Upper lobe of left lung (tissue), 6 donors: Measurements from ENCODE around the gene CD247. TPM values are rescaled to one million over a fixed set of nuclear protein-coding genes. Genes with fewer than 3 reads are reported as not detected.

ENCODE experiments used
- ATAC-seq, 2 donors: fragments of 200-7000 bp; cut with Tn5 transposase; one replicate each; pipeline ENCODE4 v1.9.1; 2022; ENCODE audit warnings: mild to moderate bottlenecking in 2 of 2, moderate library complexity in 2 of 2; ENCODE audit not compliant: low FRiP score in 2 of 2
- DNase-seq, 2 donors: peaks; one replicate each; pipeline ENCODE4 v3.0.0-alpha.2; 2019 to 2020
- H3K27ac ChIP-seq, 4 donors: fragments of 200-600 bp; sonication (generic); one replicate each; pipeline ENCODE4 v1.5.1; 2016 to 2019
- H3K27me3 ChIP-seq, 4 donors: fragments of 200-600 bp; sonication (generic); one replicate each; pipeline ENCODE4 v1.5.1; 2017 to 2019
- H3K36me3 ChIP-seq, 4 donors: fragments of 200-600 bp; sonication (generic); one replicate each; pipeline ENCODE4 v1.5.1; 2016 to 2019
- H3K4me1 ChIP-seq, 4 donors: fragments of 200-600 bp; sonication (generic); one replicate each; pipeline ENCODE4 v1.5.1; 2018 to 2019
- H3K4me3 ChIP-seq, 4 donors: fragments of 200-600 bp; sonication (generic); one replicate each; pipeline ENCODE4 v1.5.1; 2017 to 2019; ENCODE audit warnings: mild to moderate bottlenecking in 2 of 4, moderate library complexity in 1 of 4
- H3K9me3 ChIP-seq, 4 donors: fragments of 200-600 bp; sonication (generic); one replicate each; pipeline ENCODE4 v1.5.1; 2018 to 2019
- EP300 ChIP-seq, 4 donors: sonication (generic); formaldehyde crosslinking; IDR thresholded peaks; one replicate each; pipeline ENCODE4 v1.5.1; 2017; ENCODE audit warnings: antibody characterized with exemption in 4 of 4, control low read depth in 2 of 4
- POLR2A ChIP-seq, 4 donors: fragments of 450-650 bp; IDR thresholded peaks; one replicate each; pipeline ENCODE4 v1.5.1; 2016 to 2017; ENCODE audit warnings: antibody characterized with exemption in 4 of 4, mild to moderate bottlenecking in 2 of 4
- POLR2AphosphoS5 ChIP-seq, 2 donors: sonication (generic); formaldehyde crosslinking; IDR thresholded peaks; one replicate each; pipeline ENCODE4 v1.5.1; 2017; ENCODE audit warnings: antibody characterized with exemption in 2 of 2
- WGBS, 2 donors: methylation state at CpG; one replicate each; pipeline ENCODE4 v1.1.5; 2017 to 2018; 5-methylcytosine and 5-hydroxymethylcytosine counted together
- total RNA-seq, 6 donors: library from RNA; depleted of rRNA in 4 of 6; stranded (reverse); fragments of >200 nt in 4 of 6; gene quantifications; one replicate each; pipeline versions ENCODE4 v1.1.0 to v1.2.1, GENCODE V29; 2016 to 2021
- TF ChIP-seq, protein P1 (sequence below), 6 experiments: fragments of 450-650 bp in 4 of 6; fragments of 200-600 bp in 2 of 6; sonication (generic) in 2 of 6; IDR thresholded peaks; one replicate each; pipeline ENCODE4 v1.5.1; 2016 to 2019; ENCODE audit warnings: antibody characterized with exemption in 6 of 6
- donor health status: DM: no; HTN: no; CAD: no; lungs with moderate emphysema.
- donor health status: DM: no; HTN: yes; CAD: no; lungs with severe emphysema.

CD247 gene
- total RNA-seq, 6 donors from 2014 or later, result 5.0 to 14.7 (median 8.7) TPM

DNA sequence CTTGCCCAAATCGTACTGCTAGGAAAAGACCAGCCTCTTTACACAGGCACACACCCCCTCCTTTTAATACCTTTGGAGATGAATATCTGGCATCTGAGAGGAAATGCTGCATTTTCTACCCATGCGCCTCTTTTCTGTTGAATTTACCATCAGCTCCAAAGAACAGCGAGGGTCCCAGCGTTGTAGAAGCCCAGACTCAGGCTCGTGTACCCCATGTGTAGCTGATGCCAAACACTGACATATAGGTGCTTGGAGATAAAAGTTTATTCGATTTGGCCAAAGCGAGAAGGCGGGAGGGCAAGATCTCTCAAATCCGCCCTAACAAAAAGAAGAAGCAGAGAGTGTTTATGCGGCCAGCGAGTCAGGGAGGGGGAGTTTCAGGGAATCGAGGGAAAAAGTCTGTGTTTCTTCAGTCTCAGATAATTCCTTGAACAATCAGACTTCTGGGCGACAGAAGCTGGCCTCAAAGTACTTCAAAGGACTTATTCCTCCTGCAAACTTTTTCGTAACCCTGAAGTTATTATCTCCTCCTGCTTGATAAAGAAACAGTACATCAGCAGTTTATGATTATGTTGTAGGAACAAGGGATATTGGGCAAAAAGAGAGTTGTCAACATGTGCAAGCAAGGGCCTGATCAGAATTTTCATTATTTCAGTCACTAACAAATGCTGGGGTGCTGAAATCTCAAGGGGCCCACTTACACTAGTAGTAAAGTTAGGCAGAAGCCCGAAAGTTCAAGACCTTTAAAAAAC, 35.9 kb upstream of the CD247 start:
- DNase-seq (no peak), ATAC-seq (no peak)
- WGBS, 2 donors, result 11 to 17% methylated on average over 15 of the region's 15 CpGs
- TF ChIP-seq POLR2AphosphoS5 (IDR thresholded peaks at IDR 0.05), result no peak
- TF ChIP-seq EP300 (IDR thresholded peaks at IDR 0.05), result no peak
- TF ChIP-seq POLR2A (IDR thresholded peaks at IDR 0.05), result no peak
- TF ChIP-seq, protein P1, sequence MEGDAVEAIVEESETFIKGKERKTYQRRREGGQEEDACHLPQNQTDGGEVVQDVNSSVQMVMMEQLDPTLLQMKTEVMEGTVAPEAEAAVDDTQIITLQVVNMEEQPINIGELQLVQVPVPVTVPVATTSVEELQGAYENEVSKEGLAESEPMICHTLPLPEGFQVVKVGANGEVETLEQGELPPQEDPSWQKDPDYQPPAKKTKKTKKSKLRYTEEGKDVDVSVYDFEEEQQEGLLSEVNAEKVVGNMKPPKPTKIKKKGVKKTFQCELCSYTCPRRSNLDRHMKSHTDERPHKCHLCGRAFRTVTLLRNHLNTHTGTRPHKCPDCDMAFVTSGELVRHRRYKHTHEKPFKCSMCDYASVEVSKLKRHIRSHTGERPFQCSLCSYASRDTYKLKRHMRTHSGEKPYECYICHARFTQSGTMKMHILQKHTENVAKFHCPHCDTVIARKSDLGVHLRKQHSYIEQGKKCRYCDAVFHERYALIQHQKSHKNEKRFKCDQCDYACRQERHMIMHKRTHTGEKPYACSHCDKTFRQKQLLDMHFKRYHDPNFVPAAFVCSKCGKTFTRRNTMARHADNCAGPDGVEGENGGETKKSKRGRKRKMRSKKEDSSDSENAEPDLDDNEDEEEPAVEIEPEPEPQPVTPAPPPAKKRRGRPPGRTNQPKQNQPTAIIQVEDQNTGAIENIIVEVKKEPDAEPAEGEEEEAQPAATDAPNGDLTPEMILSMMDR (IDR thresholded peaks at IDR 0.05), result no peak
- peaks cover 20 to 53% (median 45%) of the 10 kb centered on the region in 4 donors for H3K4me1 ChIP-seq
- H3K9me3 ChIP-seq, result no peaks in the 10 kb centered on the region
- peak overlapping the region; percentile 73 to 93 (median 79) for H3K4me3 ChIP-seq
- H3K27me3 ChIP-seq, result no peaks in the 10 kb centered on the region
- peak overlapping the region; percentile 88 to 97 (median 89) for H3K27ac ChIP-seq
- no peaks in the 10 kb centered on the region for H3K36me3 ChIP-seq

DNA sequence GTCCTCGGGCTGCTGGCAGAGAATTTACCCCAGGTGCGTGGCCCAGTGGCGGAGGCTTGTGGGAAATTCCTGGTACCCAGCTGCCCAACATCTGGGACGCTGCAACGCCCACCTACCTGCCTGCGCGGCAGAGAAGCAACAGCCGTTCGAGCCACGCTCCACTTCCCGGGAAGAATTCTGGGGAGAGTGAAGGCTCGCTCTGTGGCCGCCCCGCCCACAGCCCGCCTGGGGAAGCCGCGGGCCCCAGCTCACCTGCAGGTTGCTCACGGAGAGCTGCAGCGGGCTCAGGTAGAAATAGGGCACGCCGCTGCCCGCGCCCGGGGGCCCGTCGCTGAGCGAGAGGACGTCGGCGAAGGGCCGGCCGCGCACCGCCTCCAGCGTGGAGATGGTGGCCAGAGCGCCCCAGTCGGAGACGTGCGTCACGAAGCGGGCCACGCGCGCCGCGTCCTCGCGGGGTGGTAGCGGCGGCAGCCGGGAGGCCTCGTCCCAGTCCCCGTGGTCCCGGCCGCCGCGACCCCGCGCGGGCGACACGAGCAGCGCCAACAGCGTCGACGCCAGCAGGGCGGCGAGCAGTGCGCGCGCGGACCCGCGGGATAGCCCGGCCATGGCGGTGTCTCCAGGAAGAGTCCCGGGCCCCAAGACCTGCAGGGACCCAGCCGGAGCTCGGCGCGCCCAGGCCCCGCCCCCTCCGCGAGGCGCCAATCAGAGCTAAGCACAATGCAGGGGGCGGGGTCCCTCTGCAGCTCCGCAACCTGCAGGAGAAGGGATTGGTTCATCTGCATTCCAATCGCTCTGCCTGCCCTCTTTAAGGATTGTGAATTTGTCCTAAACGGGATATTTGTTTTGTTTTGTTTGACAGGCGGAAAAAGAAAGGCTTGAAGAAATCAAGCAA, 35.1 kb upstream of the CD247 start, which contains the start of gene CREG1:
Gene CREG1, minus strand, starts transcription at position 627 of the 892 bp plus-strand sequence.
- H3K4me3 ChIP-seq, result peak within 1 kb of the TSS; percentile 73 to 93 (median 79)
- ATAC-seq, result peak; percentile 99
- DNase-seq, result peak; percentile 97 to 99
- H3K4me1 ChIP-seq, result peaks cover 23 to 61% (median 50%) of the 10 kb centered on the region in 4 donors
- no peaks in the 10 kb centered on the region for H3K36me3 ChIP-seq
- 2 to 3% methylated on average over 8 to 19 of the region's 90 CpGs for WGBS, 2 donors
- TF ChIP-seq, protein P1 (IDR thresholded peaks at IDR 0.05), result peak in 4 of 6 experiments; percentile 28 to 39 (median 32)
- peak in 3 of 4 donors; percentile 96 to 99 (median 98) for TF ChIP-seq POLR2A (IDR thresholded peaks at IDR 0.05)
- peak in 1 of 4 donors; percentile 1 for TF ChIP-seq EP300 (IDR thresholded peaks at IDR 0.05)
- TF ChIP-seq POLR2AphosphoS5 (IDR thresholded peaks at IDR 0.05), result peak; percentile 25 to 93
- H3K9me3 ChIP-seq, result no peaks in the 10 kb centered on the region
- H3K27me3 ChIP-seq, result no peaks in the 10 kb centered on the region
- peak within 1 kb of the TSS; percentile 88 to 97 (median 89) for H3K27ac ChIP-seq

DNA sequence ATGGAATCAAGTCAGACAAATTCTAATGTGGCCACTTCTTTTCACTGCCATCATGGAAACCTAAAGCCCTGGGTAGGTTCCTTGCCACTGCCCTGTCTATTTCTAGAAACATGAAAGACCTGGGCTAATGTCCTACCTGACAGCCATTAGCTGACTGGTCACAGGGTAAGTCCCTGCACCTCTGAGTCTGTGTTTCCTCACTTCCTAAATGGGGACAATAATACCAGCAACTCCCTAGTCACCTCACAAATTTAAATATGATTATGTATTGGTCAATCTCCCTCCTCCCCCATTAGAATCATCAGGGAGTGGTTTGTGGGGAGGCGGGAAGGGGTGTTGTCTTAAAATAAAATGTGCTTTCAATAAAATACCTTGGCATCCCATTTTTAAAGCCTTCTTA, 33.0 kb upstream of the CD247 start:
- Histone ChIP-seq H3K36me3 (peaks cover 0 to 14% (median 6%) of the 10 kb centered on the region in 4 donors), H3K27ac (peak overlapping the region in 2 of 4 donors; percentile 73 to 85), H3K9me3 (no peaks in the 10 kb centered on the region), H3K27me3 (no peaks in the 10 kb centered on the region), H3K4me3 (peak overlapping the region in 2 of 4 donors; percentile 26 to 82), H3K4me1 (peaks cover 23 to 69% (median 52%) of the 10 kb centered on the region in 4 donors)
- 74 to 86% methylated on average over 1 of the region's 1 CpG for WGBS, 2 donors
- ATAC-seq (no peak), DNase-seq (no peak)
- peak in 2 of 4 donors; percentile 16 to 66 for TF ChIP-seq POLR2A (IDR thresholded peaks at IDR 0.05)
- TF ChIP-seq, protein P1 (IDR thresholded peaks at IDR 0.05), result no peak

DNA sequence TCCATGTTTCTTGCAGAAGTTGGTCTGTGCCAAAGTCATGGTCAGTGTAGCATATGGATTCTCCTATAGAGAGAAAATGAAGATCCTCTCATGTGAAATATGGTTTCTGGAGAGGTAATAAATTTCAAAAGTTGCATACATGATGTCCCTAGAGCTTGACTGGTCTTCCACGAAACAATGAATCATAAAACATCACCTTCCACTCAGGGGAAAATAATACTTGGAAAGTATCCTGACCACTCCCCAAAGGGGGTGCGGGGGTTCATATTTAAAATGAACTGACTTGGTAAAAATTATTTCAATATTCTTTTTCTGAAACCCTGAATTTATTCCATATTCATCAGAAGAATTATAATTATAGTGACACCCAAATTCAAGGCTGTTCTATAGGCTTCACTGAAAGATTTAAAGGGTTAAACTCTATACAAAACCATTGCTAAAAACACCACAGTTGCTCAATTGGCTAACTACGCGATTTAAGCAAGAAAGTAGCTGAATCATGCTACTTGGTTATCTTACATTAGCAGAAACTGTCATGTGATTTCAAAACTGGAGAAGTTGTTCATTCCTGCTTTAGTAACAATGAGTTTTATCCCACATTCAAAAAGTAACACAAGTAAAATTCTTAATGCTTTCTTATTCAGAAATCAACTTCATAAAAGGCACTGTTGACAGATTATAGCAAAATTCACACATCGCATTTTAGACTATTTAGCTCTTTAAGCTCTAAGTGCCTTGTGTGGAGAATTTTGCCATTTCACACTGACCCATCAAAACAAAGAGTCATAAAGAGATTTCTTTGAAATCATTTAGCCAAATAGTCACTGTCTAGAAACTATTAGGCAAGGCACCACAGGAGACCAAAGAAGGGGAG, 30.0 kb upstream of the CD247 start:
- no peak for DNase-seq
- TF ChIP-seq POLR2AphosphoS5 (IDR thresholded peaks at IDR 0.05) (peak in 1 of 2 donors; percentile 38), POLR2A (IDR thresholded peaks at IDR 0.05) (no peak), EP300 (IDR thresholded peaks at IDR 0.05) (peak in 1 of 4 donors; percentile 36)
- Histone ChIP-seq H3K27me3 (no peaks in the 10 kb centered on the region), H3K27ac (peak overlapping the region; percentile 68 to 85 (median 74)), H3K36me3 (peaks cover 0 to 36% (median 15%) of the 10 kb centered on the region in 4 donors), H3K9me3 (no peaks in the 10 kb centered on the region), H3K4me3 (peak overlapping the region in 1 of 4 donors; percentile 4), H3K4me1 (peaks cover 10 to 57% (median 37%) of the 10 kb centered on the region in 4 donors)
- WGBS, 2 donors, result 57 to 59% methylated on average over 5 of the region's 5 CpGs
- ATAC-seq, result peak in 1 of 2 donors; percentile 63
